Loucy (cell line): ENCODE measurements around the gene PDLIM4.

Experiments
- H2AFZ ChIP-seq: fragments of 200-600 bp; sonication (generic); 2 replicates; pipeline ENCODE4 v1.6.0; 2016; ENCODE audit warnings: antibody characterized with exemption, mild to moderate bottlenecking, low read length, moderate library complexity
- H3F3A ChIP-seq: fragments of 200-600 bp; 2 replicates; pipeline ENCODE4 v1.6.0; 2016; ENCODE audit warnings: antibody characterized with exemption, low read depth, mild to moderate bottlenecking
- H3K27me3 ChIP-seq: fragments of 200-600 bp; sonication (generic); 2 replicates; pipeline ENCODE4 v1.6.1; 2014; ENCODE audit warnings: low read length, mild to moderate bottlenecking; ENCODE audit not compliant: insufficient read depth, poor library complexity, severe bottlenecking
- H3K36me3 ChIP-seq: fragments of 200-600 bp; sonication (generic); 2 replicates; pipeline ENCODE4 v1.6.1; 2016; ENCODE audit warnings: low read length; ENCODE audit not compliant: insufficient read depth
- H3K4me1 ChIP-seq: fragments of 200-600 bp; sonication (generic); 2 replicates; pipeline ENCODE4 v1.5.1; 2014; ENCODE audit warnings: low read length, mild to moderate bottlenecking; ENCODE audit not compliant: insufficient read depth, poor library complexity, severe bottlenecking
- H3K4me2 ChIP-seq: fragments of 200-600 bp; sonication (generic); 2 replicates; pipeline ENCODE4 v1.6.0; 2014; ENCODE audit warnings: antibody characterized with exemption, low read length, low read depth, mild to moderate bottlenecking; ENCODE audit not compliant: poor library complexity, severe bottlenecking
- H3K4me3 ChIP-seq: fragments of 200-600 bp; sonication (generic); 2 replicates; pipeline ENCODE4 v1.5.1; 2014; ENCODE audit warnings: low read length, mild to moderate bottlenecking, mixed read lengths; ENCODE audit not compliant: poor library complexity, severe bottlenecking
- H3K79me2 ChIP-seq: fragments of 200-600 bp; sonication (generic); 2 replicates; pipeline ENCODE4 v1.6.1; 2014; ENCODE audit warnings: low read length; ENCODE audit not compliant: insufficient read depth
- H3K9ac ChIP-seq: fragments of 200-600 bp; sonication (generic); 2 replicates; pipeline ENCODE4 v1.6.0; 2014; ENCODE audit warnings: mild to moderate bottlenecking, low read depth, low read length, moderate library complexity; ENCODE audit not compliant: poor library complexity, severe bottlenecking
- H3K9me2 ChIP-seq: fragments of 200-600 bp; sonication (generic); replicated peaks from 2 replicates; pipeline ENCODE4 v1.6.1; 2016; ENCODE audit warnings: low read depth, low read length, mixed read lengths
- H3K9me3 ChIP-seq: fragments of 200-600 bp; sonication (generic); 2 replicates; pipeline ENCODE4 v1.6.1; 2014; ENCODE audit warnings: mild to moderate bottlenecking, antibody characterized with exemption, low read length, low read depth; ENCODE audit not compliant: insufficient read depth
- H4K20me1 ChIP-seq: fragments of 200-600 bp; sonication (generic); 2 replicates; pipeline ENCODE4 v1.6.0; 2014; ENCODE audit warnings: antibody characterized with exemption, low read length, mild to moderate bottlenecking; ENCODE audit not compliant: insufficient read depth, poor library complexity, severe bottlenecking
- CTCF ChIP-seq: fragments of 200-600 bp; sonication (generic); conservative IDR thresholded peaks from 2 replicates; pipeline ENCODE4 v1.5.1; 2014; ENCODE audit warnings: mild to moderate bottlenecking, antibody characterized with exemption, low read length
- EZH2phosphoT487 ChIP-seq: fragments of 200-600 bp; IDR thresholded peaks from 2 replicates; pipeline ENCODE4 v1.6.1; 2018; ENCODE audit warnings: antibody characterized with exemption, mild to moderate bottlenecking, moderate library complexity, borderline replicate concordance

PDLIM4 gene

GRCh38 chr5:132269635-132270334 lies 12.3 kb downstream of the PDLIM4 start:
- H3K27me3 ChIP-seq: no peaks in the 10 kb centered on the region
- H3K9me2 ChIP-seq: no peaks in the 10 kb centered on the region
- H3F3A ChIP-seq: no peaks in the 10 kb centered on the region
- no peak for TF ChIP-seq CTCF
- no peak for TF ChIP-seq EZH2phosphoT487
- peaks cover 3% of the 10 kb centered on the region for H3K4me1 ChIP-seq
- no peaks in the 10 kb centered on the region for H4K20me1 ChIP-seq
- H3K4me2 ChIP-seq: no peak overlapping the region
- no peaks in the 10 kb centered on the region for H3K36me3 ChIP-seq
- no peaks in the 10 kb centered on the region for H3K9me3 ChIP-seq
- no peak overlapping the region for H2AFZ ChIP-seq
- H3K4me3 ChIP-seq: no peak overlapping the region
- no peak overlapping the region for H3K9ac ChIP-seq
- H3K79me2 ChIP-seq: no peaks in the 10 kb centered on the region

GRCh38 chr5:132270335-132270665 lies 12.8 kb downstream of the PDLIM4 start:
- no peaks in the 10 kb centered on the region for H3K9me3 ChIP-seq
- no peaks in the 10 kb centered on the region for H3K79me2 ChIP-seq
- peaks cover 3% of the 10 kb centered on the region for H3K4me1 ChIP-seq
- H3K9ac ChIP-seq: no peak overlapping the region
- no peak overlapping the region for H2AFZ ChIP-seq
- no peaks in the 10 kb centered on the region for H3K27me3 ChIP-seq
- H4K20me1 ChIP-seq: no peaks in the 10 kb centered on the region
- no peak overlapping the region for H3K4me3 ChIP-seq
- H3F3A ChIP-seq: no peaks in the 10 kb centered on the region
- H3K9me2 ChIP-seq: no peaks in the 10 kb centered on the region
- no peak overlapping the region for H3K4me2 ChIP-seq
- TF ChIP-seq EZH2phosphoT487 (no peak), CTCF (no peak)
- no peaks in the 10 kb centered on the region for H3K36me3 ChIP-seq

GRCh38 chr5:132270706-132271105 lies 13.2 kb downstream of the PDLIM4 start:
- Histone ChIP-seq H3K27me3 (no peaks in the 10 kb centered on the region), H3K9me2 (no peaks in the 10 kb centered on the region), H3K9me3 (no peaks in the 10 kb centered on the region), H3K4me1 (peaks cover 3% of the 10 kb centered on the region), H3K79me2 (no peaks in the 10 kb centered on the region), H3K4me3 (no peak overlapping the region), H3F3A (no peaks in the 10 kb centered on the region), H3K9ac (no peak overlapping the region), H3K36me3 (no peaks in the 10 kb centered on the region), H3K4me2 (no peak overlapping the region), H2AFZ (no peak overlapping the region), H4K20me1 (no peaks in the 10 kb centered on the region)
- TF ChIP-seq CTCF: no peak
- TF ChIP-seq EZH2phosphoT487: no peak
